Keratinocyte (primary cell): ENCODE results near the gene ZNF23.

Experiments
- EZH2 ChIP-seq: IDR thresholded peaks from one replicate; pipeline ENCODE4 v1.6.1; 2012; ENCODE audit warnings: inconsistent platforms, mild to moderate bottlenecking, low read length, moderate library complexity
- TF ChIP-seq, protein P1 (sequence below), 3 experiments: IDR thresholded peaks in 1 of 3; conservative IDR thresholded peaks in 1 of 3; optimal IDR thresholded peaks in 1 of 3; 2 replicates in 2 of 3; 3 replicates in 1 of 3; pipeline versions ENCODE3 to v1.5.1; 2011; ENCODE audit warnings: low read length in 3 of 3, mild to moderate bottlenecking in 3 of 3, moderate library complexity in 2 of 3, control low read depth in 1 of 3, inconsistent platforms in 1 of 3; ENCODE audit not compliant: insufficient read depth in 2 of 3; ENCODE audit errors: extremely low read depth in 1 of 3

DNA sequence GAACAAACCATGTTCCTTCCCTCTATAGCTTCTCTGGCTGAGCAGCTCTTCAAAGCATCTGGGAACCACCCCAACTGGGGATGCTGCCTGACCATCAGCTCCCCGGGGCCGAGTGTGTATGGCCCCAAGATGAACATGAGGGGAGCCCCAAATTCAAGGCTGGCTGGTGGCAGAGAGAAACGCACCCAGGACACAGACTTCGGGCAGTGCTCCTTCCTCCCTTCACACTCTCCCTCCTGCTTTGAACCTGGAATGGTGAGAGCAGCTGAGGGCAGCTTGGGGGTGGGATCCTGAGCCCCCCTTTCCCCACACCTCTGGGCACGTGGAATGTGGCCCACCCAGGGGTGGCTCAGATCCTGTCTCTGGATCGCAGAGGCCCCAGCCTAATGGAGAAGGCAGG lies 37.4 kb downstream of the ZNF23 start:
- TF ChIP-seq, protein P1, sequence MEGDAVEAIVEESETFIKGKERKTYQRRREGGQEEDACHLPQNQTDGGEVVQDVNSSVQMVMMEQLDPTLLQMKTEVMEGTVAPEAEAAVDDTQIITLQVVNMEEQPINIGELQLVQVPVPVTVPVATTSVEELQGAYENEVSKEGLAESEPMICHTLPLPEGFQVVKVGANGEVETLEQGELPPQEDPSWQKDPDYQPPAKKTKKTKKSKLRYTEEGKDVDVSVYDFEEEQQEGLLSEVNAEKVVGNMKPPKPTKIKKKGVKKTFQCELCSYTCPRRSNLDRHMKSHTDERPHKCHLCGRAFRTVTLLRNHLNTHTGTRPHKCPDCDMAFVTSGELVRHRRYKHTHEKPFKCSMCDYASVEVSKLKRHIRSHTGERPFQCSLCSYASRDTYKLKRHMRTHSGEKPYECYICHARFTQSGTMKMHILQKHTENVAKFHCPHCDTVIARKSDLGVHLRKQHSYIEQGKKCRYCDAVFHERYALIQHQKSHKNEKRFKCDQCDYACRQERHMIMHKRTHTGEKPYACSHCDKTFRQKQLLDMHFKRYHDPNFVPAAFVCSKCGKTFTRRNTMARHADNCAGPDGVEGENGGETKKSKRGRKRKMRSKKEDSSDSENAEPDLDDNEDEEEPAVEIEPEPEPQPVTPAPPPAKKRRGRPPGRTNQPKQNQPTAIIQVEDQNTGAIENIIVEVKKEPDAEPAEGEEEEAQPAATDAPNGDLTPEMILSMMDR (optimal IDR thresholded peaks at IDR 0.05 in 1 of 3, IDR thresholded peaks at IDR 0.05 in 1 of 3, conservative IDR thresholded peaks at IDR 0.05 in 1 of 3; ENCODE audit: extremely low read depth in 1 of 3, insufficient read depth in 2 of 3, low read length in 3 of 3): no peak
- no peak for TF ChIP-seq EZH2
